Endothelial cell of umbilical vein (primary cell): ENCODE data around the gene DNASE1L1. TPM values are rescaled to one million over a fixed set of nuclear protein-coding genes. Genes with fewer than 3 reads are reported as not detected.
A peak's percentile ranks its signal among the peaks of the same experiment; 100 is the strongest.

Experiments
- BruUV-seq: library from RNA; stranded (reverse); fragments of 400-500 nt; replicated peaks from 2 replicates; lab custom pipeline; 2021; lab: Mats Ljungman, UMichigan
- CTCF ChIA-PET: fragments of 300-600, 350-600 bp; sonication (Branson Sonifier 250); formaldehyde crosslinking; loops from one replicate; lab custom pipeline; 2021; ENCODE audit warnings: antibody characterized with exemption, inconsistent platforms; lab: Charles Lee
- POLR2A ChIA-PET: fragments of 300-600, 350-600 bp; sonication (Branson Sonifier 250); formaldehyde crosslinking; loops from one replicate; lab custom pipeline; 2021; ENCODE audit warnings: antibody characterized with exemption, inconsistent platforms; lab: Charles Lee
- DNase-seq: peaks from one replicate; pipeline ENCODE4 v3.0.0-alpha.2; 2011; ENCODE audit warnings: low read depth, low spot score
- FAIRE-seq: peaks from 2 replicates; lab custom pipeline; 2011; peaks lifted over from hg19 to GRCh38; lab: Jason Lieb, UNC
- H2AFZ ChIP-seq: 2 replicates; pipeline ENCODE4 v1.6.0; 2012; ENCODE audit warnings: low read depth, low read length, control low read depth, inconsistent platforms
- H3K27ac ChIP-seq: 2 replicates; pipeline ENCODE4 v1.5.1; 2011; ENCODE audit warnings: low read depth, mild to moderate bottlenecking, control low read depth, low read length, moderate library complexity; ENCODE audit not compliant: insufficient read depth
- H3K27me3 ChIP-seq, 2 experiments: 2 replicates each; pipeline versions ENCODE4 v1.6.0 to v1.6.1; 2011; ENCODE audit warnings: low read length in 2 of 2, mixed read lengths in 1 of 2; ENCODE audit not compliant: control insufficient read depth in 2 of 2, insufficient read depth in 2 of 2
- H3K36me3 ChIP-seq, 2 experiments: 2 replicates in 1 of 2; 3 replicates in 1 of 2; pipeline ENCODE4 v1.5.1; 2011; ENCODE audit warnings: low read length in 2 of 2, mild to moderate bottlenecking in 1 of 2, moderate library complexity in 1 of 2; ENCODE audit not compliant: control insufficient read depth in 2 of 2, insufficient read depth in 2 of 2; ENCODE audit errors: extremely low read depth in 1 of 2
- H3K4me1 ChIP-seq: 3 replicates; pipeline ENCODE4 v1.5.1; 2011; ENCODE audit warnings: mild to moderate bottlenecking, low read length; ENCODE audit not compliant: control insufficient read depth, insufficient read depth; ENCODE audit errors: extremely low read depth
- H3K4me2 ChIP-seq: 2 replicates; pipeline ENCODE4 v1.6.1; 2011; ENCODE audit warnings: low read length, control low read depth, mixed read lengths; ENCODE audit not compliant: insufficient read depth
- H3K4me3 ChIP-seq, 3 experiments: fragments of 200-600 bp in 1 of 3; sonication (generic), shearing (Covaris generic) in 1 of 3; replicated peaks in 1 of 3; 2 replicates each; pipeline ENCODE4 v1.5.1; 2011 to 2016; ENCODE audit warnings: control low read depth in 3 of 3, low read length in 3 of 3, mild to moderate bottlenecking in 2 of 3, inconsistent platforms in 1 of 3, low read depth in 1 of 3, moderate library complexity in 1 of 3; ENCODE audit not compliant: insufficient read depth in 1 of 3
- H3K79me2 ChIP-seq: 2 replicates; pipeline ENCODE4 v1.6.0; 2012; ENCODE audit warnings: low read length, inconsistent platforms; ENCODE audit not compliant: control insufficient read depth, insufficient read depth
- H3K9ac ChIP-seq: replicated peaks from 2 replicates; pipeline ENCODE3; 2011; ENCODE audit warnings: low read length, control low read depth; ENCODE audit not compliant: insufficient read depth; ENCODE audit errors: extremely low read depth
- H3K9me1 ChIP-seq: replicated peaks from 3 replicates; pipeline ENCODE4 v1.6.0; 2011; ENCODE audit warnings: mild to moderate bottlenecking, low read length; ENCODE audit not compliant: control insufficient read depth, insufficient read depth; ENCODE audit errors: extremely low read depth
- H3K9me3 ChIP-seq: replicated peaks from 2 replicates; pipeline ENCODE4 v1.5.1; 2012; ENCODE audit warnings: low read length, inconsistent platforms; ENCODE audit not compliant: control insufficient read depth, insufficient read depth
- H4K20me1 ChIP-seq: replicated peaks from 2 replicates; pipeline ENCODE3; 2011; ENCODE audit warnings: mild to moderate bottlenecking, low read length; ENCODE audit not compliant: control insufficient read depth, insufficient read depth; ENCODE audit errors: extremely low read depth
- EZH2 ChIP-seq: IDR thresholded peaks from 2 replicates; pipeline ENCODE4 v1.6.1; 2012; ENCODE audit warnings: borderline replicate concordance, low read depth, mild to moderate bottlenecking, moderate library complexity, low read length, inconsistent platforms; ENCODE audit not compliant: severe bottlenecking
- FOS ChIP-seq: IDR thresholded peaks from 2 replicates; pipeline ENCODE4 v1.6.1; 2011; ENCODE audit warnings: mild to moderate bottlenecking, low read length, moderate library complexity, borderline replicate concordance; ENCODE audit not compliant: insufficient read depth
- GATA2 ChIP-seq: IDR thresholded peaks from 2 replicates; pipeline ENCODE4 v1.7.0; 2011; ENCODE audit warnings: low read depth, mild to moderate bottlenecking, moderate library complexity, mixed read lengths, low read length; ENCODE audit not compliant: insufficient read length, insufficient read depth
- JUN ChIP-seq: IDR thresholded peaks from 2 replicates; pipeline ENCODE4 v1.6.1; 2011; ENCODE audit warnings: borderline replicate concordance, low read depth; ENCODE audit not compliant: insufficient read length, insufficient read depth
- MAX ChIP-seq: IDR thresholded peaks from 2 replicates; pipeline ENCODE4 v1.6.1; 2011; ENCODE audit not compliant: insufficient read depth, insufficient read length
- MYC ChIP-seq: IDR thresholded peaks from one replicate; pipeline ENCODE4 v1.6.1; 2011; ENCODE audit warnings: mild to moderate bottlenecking, low read depth, low read length
- POLR2A ChIP-seq: IDR thresholded peaks from 2 replicates; pipeline ENCODE4 v1.6.1; 2012; ENCODE audit warnings: low read depth, mild to moderate bottlenecking, control low read depth, low read length
- POLR2AphosphoS5 ChIP-seq: IDR thresholded peaks from 2 replicates; pipeline ENCODE4 v1.6.1; 2012; ENCODE audit warnings: low read depth, mild to moderate bottlenecking, control low read depth, low read length, moderate library complexity; ENCODE audit not compliant: insufficient read depth
- dilution Hi-C: fragments of 300-500 bp; cut with MboI; formaldehyde crosslinking; loops from one replicate; pipeline ENCODE4 v1.15.0; 2019; ENCODE audit warnings: low sequenced_read_pairs; ENCODE audit not compliant: extremely low pct_ligation_motif_present
- intact Hi-C: fragments of 100-400 bp; cut with micrococcal nuclease; formaldehyde crosslinking; loops from one replicate; pipeline ENCODE4 v1.10.0; 2022
- polyA plus RNA-seq, 4 experiments: library from polyadenylated mRNA; depleted of rRNA in 3 of 4; stranded (reverse) in 3 of 4; unstranded in 1 of 4; fragments of >200 nt; gene quantifications; 2 replicates each; pipeline versions ENCODE4 v1.2.1 to v1.2.3, GENCODE V29; 2011 to 2012; ENCODE audit warnings: missing spikeins in 1 of 4
- total RNA-seq: library from RNA; stranded (reverse); gene quantifications from 2 replicates; pipeline ENCODE4 v1.2.3, GENCODE V29; 2021
- TF ChIP-seq, protein P1 (sequence below), 2 donors: IDR thresholded peaks; 1 replicate in 1 of 2; 2 replicates in 1 of 2; pipeline ENCODE4 v1.5.1; 2011; ENCODE audit warnings: low read length in 2 of 2, mild to moderate bottlenecking in 2 of 2, moderate library complexity in 2 of 2, control low read depth in 1 of 2, inconsistent platforms in 1 of 2, low read depth in 1 of 2; ENCODE audit not compliant: insufficient read depth in 1 of 2; ENCODE audit errors: extremely low read depth in 1 of 2

DNASE1L1 gene
- total and polyA plus RNA-seq, 2 donors (not counting 3 experiments of a cell fraction or from before 2014, with no cell fraction given), result 61.5 to 84.9 TPM

DNA sequence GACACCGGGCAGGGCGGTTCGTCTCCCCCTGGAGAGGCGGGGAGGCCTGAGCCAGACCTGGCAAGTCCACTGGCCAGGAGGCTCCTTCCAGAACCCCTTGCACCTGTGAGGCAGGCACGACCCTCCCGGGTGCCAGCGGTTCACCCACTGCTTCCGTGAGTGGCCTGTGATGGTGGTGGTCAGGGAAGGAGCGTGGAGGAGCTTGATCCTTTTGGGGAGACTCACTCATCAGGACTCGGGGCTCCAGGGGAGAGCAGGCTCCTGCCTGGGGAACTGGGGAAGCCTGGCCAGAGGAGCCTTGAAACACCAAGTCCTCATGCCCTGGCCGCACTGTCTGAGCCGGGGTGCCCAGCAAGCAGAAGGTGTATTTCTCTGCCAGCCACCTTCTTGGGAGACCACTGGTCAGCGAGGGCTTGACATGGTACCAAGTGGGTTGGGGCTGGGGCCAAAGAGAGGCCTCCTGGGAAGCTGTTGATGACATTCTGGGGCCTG, 35.7 kb upstream of the DNASE1L1 start:
- intact Hi-C loops (loop anchor here (5.0 kb wide), 2 partner anchors 32 to 38 kb away; partner anchors contain the start of genes DNASE1L1 and LAGE3), dilution Hi-C loops (no loop called here)
- H3K9ac ChIP-seq, result peak overlapping the region; percentile 84
- H3K79me2 ChIP-seq, result peaks cover 39% of the 10 kb centered on the region
- H3K9me3 ChIP-seq, result no peaks in the 10 kb centered on the region
- peaks cover 4 to 44% of the 10 kb centered on the region in 2 experiments for H3K36me3 ChIP-seq
- H3K27me3 ChIP-seq, result no peaks in the 10 kb centered on the region
- DNase-seq (no peak), FAIRE-seq (no peak)
- BruUV-seq, result no TSS peak
- H3K4me1 ChIP-seq, result peaks cover 8% of the 10 kb centered on the region
- H3K9me1 ChIP-seq, result no peaks in the 10 kb centered on the region
- ChIA-PET CTCF (interaction anchor here (1.1 to 1.5 kb wide), 2 partner anchors 46 to 83 kb away, joined by 4 read pairs; partner anchors contain the start of gene RPL10), POLR2A (no interaction called here)
- H3K4me2 ChIP-seq, result peak overlapping the region; percentile 74
- H4K20me1 ChIP-seq, result no peaks in the 10 kb centered on the region
- H3K4me3 ChIP-seq, result peak overlapping the region; percentile 35 to 69 (median 50)
- H3K27ac ChIP-seq, result peak overlapping the region; percentile 63
- TF ChIP-seq GATA2 (no peak), EZH2 (no peak), POLR2AphosphoS5 (no peak), POLR2A (no peak), JUN (no peak), MAX (no peak), MYC (no peak), FOS (no peak)
- TF ChIP-seq, protein P1, sequence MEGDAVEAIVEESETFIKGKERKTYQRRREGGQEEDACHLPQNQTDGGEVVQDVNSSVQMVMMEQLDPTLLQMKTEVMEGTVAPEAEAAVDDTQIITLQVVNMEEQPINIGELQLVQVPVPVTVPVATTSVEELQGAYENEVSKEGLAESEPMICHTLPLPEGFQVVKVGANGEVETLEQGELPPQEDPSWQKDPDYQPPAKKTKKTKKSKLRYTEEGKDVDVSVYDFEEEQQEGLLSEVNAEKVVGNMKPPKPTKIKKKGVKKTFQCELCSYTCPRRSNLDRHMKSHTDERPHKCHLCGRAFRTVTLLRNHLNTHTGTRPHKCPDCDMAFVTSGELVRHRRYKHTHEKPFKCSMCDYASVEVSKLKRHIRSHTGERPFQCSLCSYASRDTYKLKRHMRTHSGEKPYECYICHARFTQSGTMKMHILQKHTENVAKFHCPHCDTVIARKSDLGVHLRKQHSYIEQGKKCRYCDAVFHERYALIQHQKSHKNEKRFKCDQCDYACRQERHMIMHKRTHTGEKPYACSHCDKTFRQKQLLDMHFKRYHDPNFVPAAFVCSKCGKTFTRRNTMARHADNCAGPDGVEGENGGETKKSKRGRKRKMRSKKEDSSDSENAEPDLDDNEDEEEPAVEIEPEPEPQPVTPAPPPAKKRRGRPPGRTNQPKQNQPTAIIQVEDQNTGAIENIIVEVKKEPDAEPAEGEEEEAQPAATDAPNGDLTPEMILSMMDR (IDR thresholded peaks at IDR 0.05; ENCODE audit: extremely low read depth in 1 of 2, insufficient read depth in 1 of 2, low read depth in 1 of 2, low read length in 2 of 2), result no peak
- H2AFZ ChIP-seq, result no peak overlapping the region
